Activated T-helper 1 cell treated with anti-CD3 and anti-CD28 coated beads, Interleukin-2, amount 50 U/mL, for 16 hours (primary cell): ENCODE data around the gene KLHL29.

Experiments
- DNase-seq, 2 donors: peaks; one replicate each; pipeline ENCODE4 v3.0.0-alpha.2; 2020; ENCODE audit warnings: low read depth in 1 of 2, low spot score in 1 of 2

The KLHL29 gene

DNA sequence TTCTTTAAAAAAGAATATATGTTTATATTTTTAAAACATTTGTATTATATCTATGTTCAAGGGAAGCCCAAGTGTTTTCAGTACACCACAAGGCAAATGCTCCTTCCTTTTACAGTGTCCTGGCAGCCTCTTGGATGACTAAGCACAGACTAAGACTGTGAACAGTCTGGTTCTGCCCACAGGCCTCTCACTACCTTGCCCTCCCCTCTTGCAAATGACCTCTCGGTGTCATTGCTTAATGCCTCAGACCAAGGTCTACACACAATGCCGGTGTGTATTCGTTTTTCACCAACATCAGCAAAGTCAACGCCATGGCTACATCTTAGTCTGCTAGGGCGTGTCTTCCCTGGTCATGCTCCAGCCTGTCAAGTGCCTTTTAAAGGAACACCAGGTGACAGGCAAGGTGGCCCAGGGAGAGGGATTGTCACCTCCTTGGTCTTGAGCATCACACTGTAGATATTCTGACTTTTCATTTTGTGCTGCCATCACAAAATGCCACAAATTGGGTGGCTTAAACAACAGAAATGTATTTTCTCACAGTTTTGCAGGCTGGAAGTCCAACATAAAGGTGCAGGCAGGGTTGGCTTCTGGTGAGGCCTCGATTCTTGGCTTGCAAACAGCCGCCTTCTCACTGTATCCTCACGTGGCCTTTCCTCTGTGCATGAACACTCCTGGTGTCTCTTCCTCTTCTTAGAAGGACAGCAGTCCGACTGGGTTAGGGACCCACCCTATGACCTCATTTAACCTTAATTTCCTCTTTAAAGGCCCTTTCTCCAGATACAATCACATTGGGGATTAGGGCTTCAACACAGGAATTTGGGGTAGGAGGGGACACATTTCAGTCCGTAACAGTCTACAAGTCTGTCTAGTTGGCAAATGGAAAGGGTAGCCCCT, 266.5 kb downstream of the KLHL29 start:
- no peak for DNase-seq

DNA sequence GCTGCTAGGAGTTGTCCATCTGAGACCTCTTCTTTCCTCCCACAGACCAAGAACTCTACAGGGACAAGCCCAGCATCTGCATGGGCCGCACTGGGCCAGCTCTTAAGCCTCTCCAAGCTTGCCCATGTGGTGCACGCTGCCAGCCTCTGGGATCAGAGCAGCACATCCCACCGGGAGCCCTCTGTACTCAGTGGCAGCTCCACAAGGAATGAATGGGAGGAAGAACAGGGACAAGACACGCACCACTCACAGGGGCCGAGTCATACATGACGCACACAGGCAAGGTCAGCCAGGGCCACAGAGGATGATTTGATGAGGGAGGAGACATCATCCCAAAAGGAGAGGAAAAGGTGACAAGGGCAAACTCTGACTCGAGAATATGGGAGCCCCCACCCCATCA, 268.3 kb downstream of the KLHL29 start:
- no peak for DNase-seq

DNA sequence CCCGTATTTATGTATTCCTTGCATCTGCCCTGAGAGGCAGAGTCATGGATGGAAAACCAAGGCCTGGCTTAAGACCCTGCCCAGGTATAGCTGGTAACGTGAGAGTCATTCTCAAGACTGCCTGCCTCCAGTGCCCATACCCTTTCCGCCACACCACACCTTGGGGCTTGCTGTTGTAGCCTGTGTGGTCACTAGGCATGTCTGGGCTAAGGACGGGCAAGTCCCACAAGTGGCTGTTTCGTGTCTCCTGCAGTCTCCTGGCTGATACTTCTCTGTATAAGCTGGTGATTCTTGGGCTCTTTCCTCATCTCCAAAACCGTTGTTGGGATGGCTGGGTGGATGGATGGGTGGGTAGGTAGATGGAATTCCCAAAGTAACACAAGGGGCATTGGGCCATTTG, 269.8 kb downstream of the KLHL29 start:
- no peak for DNase-seq

DNA sequence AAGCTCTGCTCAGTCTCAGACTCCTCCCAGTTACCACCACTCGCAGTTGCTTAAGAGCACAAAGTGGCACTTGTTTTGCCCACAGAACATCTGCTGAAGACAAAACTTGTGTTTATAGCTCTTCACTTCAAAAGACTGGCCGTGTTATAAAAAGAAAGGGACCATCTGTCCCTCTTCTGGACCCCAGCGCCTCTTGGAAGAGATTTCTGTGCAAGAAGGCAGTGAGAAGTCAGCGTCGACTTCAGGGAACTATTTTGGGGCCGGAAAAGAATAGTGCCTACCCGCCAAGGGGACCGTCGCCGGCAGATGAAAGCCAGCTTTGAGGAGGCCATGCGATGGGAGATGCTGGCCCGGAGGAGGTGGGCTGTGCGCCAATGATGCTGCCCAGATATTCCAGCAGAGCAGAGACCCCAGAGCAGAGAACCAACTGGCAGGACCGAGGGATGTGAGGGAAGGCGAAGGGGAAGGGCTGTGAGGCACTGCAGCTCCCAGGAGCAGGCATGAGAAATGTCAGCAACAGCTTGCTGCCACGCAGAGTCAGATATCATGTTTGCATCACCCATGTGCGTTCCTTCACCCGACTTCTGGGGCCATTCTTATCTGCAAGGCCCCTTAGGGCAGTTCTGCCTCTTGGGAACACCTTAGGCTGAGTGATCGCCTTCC, 271.1 kb downstream of the KLHL29 start:
- no peak for DNase-seq

DNA sequence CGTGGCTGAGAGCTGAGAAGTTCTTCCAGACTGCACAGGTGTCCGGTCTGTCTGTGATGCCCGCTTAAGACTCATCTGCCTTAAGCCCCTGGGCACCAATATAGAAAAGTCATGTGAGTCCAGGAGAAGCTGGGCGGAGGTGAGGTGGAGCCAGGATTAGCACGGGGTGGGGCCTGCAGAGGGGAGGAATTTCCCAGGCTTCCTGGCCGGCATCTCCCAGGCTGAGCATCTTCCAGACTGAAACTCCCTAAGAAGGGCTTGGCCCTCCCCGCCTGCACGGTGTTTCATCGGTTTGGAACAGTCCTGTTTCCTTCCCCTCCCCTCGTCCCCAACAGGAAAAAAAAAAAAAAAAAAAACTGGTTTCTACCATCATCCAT, 271.6 kb downstream of the KLHL29 start:
- DNase-seq: no peak

DNA sequence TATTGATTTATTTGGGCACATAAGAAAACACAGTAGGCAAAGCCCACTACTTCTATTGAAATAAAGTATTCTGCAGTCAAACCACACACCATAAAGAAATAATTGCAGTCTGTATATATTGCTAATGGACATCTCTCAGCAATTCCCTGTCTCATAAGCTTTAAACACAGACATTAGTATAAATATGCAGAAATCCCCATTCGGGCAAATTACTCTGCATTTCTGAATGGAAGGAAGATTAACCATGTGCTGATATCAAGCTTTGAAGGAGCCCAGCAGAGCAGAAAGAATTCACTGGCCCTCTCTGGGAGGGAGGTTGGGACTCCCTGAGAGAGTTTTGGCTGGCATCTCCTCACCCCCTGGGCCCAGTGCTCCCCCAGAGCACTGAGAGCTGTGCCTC, 272.4 kb downstream of the KLHL29 start:
- no peak for DNase-seq

DNA sequence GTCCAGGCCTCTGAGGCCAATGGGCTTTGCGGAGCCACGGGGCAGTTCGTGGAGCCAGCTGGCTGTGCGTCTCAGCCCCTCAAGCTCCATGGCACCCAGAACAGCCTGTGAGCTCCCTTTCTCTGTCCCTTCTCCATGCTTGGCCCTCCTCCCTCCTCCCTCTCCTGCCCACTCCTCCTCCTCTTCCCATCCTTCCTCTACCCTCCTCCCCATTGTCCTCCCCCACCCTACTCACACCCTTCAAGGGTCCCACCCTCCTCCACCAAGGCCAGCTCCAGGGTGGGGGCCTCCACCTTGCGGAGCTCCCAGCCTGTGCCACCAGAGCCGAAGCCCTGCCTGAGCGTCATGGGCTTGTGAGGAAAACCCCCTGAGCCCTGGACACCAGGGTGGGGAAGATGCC, 273.0 kb downstream of the KLHL29 start:
- no peak for DNase-seq

DNA sequence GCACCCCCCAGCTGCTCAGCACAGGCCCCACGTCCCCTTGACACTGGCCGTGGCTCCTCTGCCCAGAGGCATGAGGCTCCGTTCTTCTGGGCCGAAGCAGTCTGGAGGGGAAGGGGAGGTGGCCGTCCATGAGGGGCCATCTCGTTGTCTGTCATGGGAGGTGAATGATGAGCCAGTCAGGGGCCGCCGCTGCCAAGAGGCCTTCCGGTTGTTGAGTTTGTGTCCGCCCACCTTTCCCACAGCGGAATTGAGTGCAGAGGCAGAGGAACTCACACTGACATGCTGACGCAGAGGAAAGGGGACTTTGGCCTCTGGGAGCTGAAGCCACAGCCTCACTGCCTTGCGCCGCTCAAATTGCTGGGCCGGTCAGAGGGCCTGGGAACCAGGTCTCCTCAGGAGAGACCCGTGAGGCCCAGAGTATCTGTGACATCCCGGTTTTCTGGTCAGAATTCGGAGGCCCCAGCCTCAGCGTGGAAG, 273.5 kb downstream of the KLHL29 start:
- no peak for DNase-seq

DNA sequence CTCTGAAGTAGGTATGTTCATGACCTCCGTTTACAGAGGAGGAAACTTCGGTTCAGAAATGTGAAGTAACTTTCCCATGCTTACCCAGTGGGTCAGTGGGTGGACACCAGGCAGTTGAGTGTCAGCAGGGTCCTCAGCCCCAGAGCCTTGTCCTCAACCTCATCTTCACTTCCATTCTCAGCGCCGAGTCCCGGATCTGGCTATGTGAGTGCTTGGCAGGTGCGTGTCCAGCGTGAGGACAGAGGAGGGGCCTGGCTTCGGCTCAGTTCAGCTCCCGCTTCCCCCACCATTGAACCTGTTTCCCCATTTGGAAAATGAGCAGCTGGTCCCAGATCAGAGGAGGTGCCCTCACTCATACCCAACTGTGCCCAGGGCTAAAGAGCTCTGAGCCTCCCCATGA, 274.3 kb downstream of the KLHL29 start:
- DNase-seq: no peak

DNA sequence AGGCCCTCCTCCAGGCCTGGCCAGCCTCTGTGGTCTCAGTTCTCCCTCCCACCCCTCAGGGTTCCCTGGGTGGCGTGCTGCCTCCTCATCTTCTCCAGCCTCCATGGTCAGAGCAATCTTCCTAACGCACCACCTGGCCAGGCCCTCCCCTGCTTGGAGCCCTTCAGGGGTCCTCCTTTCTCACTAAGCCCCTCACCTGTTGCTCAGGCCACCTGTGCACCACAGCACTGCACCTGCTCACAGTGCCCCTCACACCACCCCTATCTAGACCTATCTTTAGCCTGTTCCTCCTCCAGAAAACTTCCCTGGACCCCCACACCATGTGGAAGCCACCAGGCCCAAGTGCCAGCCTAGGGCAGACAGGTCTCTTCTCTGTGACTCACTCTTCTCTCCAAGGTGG, 274.8 kb downstream of the KLHL29 start:
- no peak for DNase-seq

DNA sequence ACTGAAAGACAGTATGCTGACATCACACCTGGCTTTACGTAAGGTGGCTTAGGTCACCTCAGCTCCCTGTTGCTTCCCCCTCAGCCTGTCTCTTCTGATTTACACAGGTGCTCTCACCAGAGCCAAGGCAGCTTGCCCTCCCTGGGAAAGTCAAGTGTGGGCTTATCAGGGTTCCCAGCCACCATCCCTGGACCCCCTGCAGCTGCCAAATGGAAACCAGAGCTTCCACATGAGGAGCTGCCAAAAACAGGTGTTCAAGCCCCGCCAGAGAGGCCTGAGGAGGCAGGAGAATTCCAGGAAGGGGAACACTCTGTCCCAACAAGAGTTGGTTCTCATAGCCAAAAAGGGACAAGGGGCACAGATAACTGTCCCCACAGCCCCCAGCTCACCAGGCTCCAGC, 275.3 kb downstream of the KLHL29 start:
- no peak for DNase-seq

DNA sequence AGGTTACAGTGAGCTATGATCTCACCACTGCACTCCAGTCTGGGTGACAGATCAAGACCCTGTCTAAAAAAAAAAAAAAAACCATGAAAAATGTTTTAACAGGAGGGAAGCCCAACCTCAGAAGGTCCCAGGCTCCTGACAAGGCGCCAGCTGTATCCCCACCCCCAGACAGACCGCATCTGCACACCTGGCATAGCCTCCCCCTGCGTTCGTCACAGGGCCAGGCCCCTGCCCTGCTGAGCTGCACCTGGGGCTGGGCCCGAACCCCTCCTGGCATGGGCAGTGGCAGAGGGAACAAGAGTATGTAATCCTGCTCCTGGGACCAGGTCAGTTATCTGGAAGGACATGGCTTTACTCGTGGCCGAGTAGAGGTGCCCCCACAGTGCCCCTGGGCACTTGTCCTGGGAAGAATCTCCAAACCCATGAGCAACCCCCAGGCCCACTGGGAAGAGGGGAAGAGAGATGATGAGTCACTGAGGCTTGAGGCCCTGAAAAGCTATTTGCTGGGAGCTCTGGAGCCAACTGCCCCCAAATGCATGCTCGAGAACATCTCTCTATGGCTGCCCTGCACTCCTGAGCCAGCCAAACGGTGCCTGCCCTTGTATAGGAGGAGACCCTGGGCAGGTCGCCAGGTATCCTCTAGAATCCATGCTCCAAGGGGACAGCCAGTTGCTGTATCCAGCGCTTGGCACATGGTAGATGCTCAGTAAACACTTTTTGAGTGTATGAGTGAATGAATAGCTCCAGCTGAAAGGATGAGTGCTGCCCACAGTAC, 276.5 kb downstream of the KLHL29 start:
- DNase-seq: no peak

DNA sequence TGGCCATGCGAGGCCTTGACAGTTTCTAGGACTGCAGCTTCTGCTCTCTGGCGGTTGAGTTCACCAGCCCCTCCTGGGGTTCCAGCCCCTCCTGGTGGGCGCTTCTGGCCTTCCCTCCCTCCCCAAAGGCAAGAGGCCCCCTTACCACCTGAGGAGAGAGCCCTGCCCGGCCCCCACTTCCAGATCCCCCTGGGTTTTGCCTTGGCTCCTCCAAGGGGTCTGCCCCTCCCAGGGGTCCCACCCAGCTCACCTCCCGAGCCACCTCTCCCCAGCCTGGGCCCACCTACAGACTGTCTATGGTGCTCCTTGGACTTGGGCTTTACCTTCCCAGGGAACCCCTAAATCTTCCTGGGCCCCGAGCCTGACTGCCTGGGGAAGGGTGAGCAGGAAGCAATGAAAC, 277.5 kb downstream of the KLHL29 start:
- DNase-seq: no peak

DNA sequence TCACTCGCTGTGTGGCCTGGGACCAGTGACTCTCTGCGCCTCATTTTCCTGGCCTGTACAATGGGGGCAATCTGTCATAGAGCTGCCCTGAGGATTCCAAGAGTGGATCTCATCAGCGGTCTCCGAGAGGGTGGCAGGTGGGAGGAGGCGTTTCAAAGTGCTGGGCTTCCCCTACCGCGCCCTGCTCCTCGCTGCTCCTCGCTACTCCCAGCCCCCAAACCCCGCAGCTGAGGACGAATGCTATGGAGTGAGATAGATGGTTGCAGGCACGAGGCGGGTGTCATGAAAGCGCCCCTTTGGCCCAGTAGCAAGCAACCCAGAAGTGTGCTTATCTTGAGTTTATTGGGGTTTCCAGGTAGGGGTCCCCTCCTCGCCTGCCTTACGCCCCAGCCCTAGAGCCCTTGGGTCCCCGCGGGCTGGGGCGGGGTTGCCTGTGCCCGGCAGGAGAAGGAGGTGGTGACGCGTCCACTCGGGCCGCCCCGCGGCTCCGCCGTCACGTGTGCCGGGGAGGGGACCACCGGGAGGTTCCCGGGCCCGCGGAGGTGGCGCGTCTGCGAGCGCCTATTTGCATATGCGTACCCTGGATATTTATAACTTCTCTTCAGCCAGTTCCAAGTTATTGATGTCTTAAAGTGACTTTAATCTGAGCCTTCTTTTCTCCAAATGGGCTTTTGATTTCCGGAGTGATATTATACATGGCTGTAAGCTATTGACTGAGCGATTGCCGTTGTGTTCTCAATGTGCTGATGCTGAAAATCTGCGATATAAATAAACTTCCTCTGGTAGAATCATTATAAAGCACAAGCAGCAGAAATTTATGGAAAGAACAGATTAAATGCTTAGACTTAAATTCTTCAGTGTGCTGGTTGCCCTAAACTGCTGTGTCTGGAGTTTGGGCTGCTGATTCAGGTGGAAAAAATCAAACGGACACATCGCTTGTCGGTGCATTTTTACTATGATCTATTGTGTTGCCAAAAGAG, 278.3 kb downstream of the KLHL29 start:
- no peak for DNase-seq

DNA sequence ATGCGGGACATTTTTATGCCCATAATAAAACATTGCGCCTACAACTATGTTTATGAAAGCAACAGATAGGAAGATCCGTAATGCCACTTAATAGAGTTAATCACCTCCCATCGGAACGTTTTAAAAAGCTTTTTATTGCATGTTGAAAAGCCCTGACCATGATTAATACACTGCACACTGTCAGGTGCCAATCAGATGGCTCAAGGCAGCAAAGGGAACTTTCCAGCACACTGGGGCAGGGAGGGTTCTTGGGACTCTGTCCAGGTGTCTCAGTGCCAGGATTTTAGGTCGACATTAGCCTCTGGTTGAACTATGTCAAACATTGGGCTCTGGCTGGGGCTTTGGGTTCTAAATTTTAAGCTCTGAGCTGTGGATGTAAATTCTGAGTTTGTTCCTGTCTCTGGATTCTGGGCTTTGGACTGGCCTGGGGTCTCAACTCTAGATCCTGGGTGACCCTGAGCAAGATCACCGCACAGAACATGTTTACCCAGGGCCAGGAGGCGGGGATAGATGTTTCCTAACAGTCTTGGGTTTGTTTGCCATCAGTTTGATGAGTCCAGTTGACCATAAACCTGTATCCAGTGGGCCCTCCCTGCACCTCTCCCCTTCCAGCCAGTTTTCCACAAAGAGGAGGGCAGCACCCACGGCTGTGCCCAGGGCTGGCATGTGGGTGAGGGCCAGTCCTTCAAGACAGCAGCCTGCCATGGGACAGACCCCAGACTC, 279.2 kb downstream of the KLHL29 start:
- no peak for DNase-seq

DNA sequence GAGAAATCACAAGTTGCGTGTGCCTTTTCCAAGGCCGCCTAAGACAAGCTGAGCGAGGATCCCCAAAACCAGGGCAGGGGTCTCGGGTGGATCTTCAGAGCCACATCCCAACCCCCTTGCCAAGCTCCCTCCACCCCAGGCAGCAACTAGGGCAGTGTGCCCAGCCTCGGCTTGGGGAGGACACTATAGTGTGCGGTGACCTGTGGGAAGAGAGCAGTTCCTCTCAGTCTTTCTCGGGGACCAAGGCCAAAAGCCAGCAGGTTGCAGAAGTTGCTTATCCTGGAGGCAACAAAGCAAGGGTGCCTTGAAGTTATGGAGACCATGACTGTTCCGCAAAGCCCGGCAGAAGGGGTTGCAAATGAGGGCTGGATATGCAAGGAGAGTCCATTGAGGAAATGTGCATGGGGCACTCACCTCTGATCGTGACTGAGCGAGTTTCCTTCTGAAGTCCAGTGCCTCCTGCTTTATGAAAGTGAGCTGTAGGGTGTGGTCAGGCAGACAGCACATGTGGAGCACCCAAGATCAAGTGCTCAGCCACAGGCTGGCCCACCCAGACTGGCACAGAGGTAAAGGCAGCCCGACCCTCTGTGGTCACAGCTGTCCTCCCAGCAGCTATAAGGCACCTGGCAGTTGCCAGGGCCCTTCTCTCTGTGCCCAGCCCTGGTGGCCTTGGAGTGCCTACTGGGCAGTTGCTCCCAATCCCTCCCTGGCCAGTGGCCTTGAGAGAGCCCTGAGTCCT, 281.4 kb downstream of the KLHL29 start:
- no peak for DNase-seq

DNA sequence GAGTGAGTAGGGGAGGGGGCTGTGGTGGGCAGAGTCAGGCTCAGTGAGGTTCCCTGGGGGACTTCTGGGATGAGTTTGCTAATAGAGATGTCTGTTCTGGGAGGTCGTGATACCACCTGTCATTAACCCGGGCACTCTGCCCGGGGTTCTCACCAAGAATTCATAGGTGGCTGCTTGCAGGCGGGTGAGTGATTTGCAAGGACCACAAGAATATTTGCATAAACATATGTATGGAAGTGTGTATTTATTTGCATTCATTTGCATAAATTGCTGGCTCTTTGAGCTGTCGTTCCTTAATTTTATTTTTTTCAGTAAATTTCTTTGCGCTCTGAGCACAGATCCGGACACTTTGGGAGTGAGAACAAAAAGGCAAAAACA, 282.0 kb downstream of the KLHL29 start:
- no peak for DNase-seq

DNA sequence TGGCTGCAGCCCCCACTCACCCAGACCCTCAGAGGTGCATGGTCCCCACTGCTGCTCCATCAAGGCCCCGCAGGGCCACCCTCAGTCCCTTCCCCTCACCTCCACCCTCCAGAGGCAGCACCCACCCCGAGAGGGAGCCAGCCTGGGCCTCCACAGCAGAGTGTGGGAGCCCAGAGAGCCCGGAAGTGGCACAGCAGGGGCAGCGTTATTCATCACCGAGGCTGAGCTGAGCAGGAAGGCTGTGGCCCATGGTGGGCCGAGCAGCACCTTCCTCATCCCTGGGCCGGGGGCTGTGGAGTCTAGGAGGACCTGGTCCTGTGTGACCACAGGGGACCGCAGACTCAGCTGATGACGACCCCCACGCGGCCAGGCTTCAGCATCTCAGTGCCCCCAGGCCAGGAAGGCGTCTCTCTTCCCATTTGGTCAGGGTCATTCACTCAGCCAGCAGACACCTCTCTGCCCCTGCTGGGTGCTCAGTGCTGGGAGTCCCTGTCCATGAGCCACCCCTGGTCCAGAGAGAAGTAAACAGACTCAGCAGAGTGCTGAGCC, 283.9 kb downstream of the KLHL29 start:
- DNase-seq: no peak
